Body of pancreas (tissue), 2 donors: ENCODE data around the gene SLC12A1. TPM values are rescaled to one million over a fixed set of nuclear protein-coding genes. Genes with fewer than 3 reads are reported as not detected.

Source experiments
- small RNA-seq: library from RNA; depleted of rRNA; stranded (forward); fragments of <200 nt; gene quantifications from one replicate; pipeline ENCODE3, GENCODE V24; 2016
- total RNA-seq, 2 donors: library from RNA; depleted of rRNA; stranded (reverse); fragments of >200 nt; gene quantifications; one replicate each; pipeline ENCODE4 v1.1.0, GENCODE V29; 2016

SLC12A1 gene
- total RNA-seq, 2 donors from 2014 or later: not detected

Small RNA genes within 50 kb of the gene (small RNA-seq; reads per million reads assigned to genes)
- not detected for gene RF00019

Other genes with a start within 250 kb of the SLC12A1 start
- not detected for gene SLC24A5, start 85.3 kb upstream of the SLC12A1 start, total RNA-seq
- 10 to 100 TPM; 12.9 to 16.6 TPM for gene MYEF2, start 28.0 kb upstream of the SLC12A1 start, total RNA-seq
- gene CTXN2, start 14.6 kb upstream of the SLC12A1 start, total RNA-seq: under 1 TPM in 1 of 2 donors, not detected in 1; 0.52 TPM
- gene DUT, start 125.1 kb downstream of the SLC12A1 start, total RNA-seq: 10 to 100 TPM; 71.1 to 77.8 TPM